ENCODE data around the gene NVL.
"Not testable (repeated sequence)": the region's sequence is repeated elsewhere in the genome, so short reads cannot be mapped to it uniquely, and the experiment has no call there.

The NVL gene

DNA sequence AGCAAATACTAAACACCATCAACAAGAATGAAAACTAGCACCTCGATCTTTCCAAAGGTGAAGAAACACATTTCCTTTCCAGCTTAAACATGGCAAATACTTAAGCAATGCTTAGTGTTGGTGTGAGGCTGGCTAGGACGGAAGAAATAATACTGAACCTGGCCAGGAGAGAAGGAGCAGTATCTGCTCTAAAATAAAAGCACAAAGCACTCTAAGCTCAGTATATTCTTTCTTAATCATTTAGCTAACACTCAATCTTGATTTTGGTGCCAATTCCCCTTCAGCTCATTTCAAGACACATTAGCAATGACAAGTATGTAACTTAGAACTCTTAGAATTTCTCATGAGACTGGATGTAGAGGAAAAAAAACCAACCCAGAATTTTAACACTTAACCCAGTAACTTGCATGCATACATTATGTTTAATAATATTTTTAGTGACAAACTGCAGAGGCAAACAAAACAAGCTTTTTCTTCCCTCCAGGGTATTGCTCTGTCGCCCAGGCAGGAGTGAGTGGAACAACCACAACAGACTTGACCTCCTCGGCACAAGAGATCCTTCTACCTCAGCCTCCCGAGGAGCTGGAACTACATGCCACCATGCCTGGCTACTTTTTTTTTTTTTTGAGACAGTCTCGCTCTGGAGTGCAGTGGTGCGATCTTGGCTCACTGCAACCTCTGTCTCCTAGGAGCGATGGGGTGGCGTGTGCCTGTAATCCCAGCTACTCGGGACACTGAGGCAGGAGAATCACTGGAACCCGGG is 92.7 kb downstream of the NVL start:
- no peak for DNase-seq (ENCODE audit: low spot score)

DNA sequence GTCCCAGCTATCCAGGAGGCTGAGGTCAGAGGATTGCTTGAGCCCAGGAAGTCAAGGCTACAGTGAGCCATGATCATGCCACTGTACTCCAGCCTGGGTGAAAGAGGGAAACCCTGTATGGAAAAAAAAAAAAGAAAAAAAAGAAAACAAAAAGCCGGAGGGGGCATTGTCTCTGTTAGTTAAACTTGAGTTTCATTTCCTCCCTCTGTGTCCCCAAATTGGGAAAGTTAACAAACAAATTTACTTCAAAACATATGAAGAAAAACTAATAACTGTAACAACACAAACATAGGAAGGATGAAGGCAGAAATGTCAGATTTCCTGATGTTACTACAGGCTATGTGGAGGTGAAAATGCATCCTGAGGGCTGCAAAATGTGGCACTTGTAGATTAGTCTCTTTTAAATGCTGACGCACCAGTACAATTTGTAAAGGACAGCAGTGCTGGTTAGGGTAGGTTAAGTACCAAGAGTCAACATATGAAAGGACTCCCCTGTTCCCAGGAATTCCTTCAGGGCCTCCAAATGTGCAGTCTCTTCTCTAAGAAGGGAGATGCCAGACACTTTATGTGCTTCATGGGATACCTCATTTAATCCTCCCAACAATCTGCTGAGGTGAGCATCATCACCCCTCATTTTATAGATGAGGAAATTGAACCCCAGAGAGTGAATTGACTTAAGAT is 94.0 kb downstream of the NVL start:
- DNase-seq (ENCODE audit: low spot score): no peak

DNA sequence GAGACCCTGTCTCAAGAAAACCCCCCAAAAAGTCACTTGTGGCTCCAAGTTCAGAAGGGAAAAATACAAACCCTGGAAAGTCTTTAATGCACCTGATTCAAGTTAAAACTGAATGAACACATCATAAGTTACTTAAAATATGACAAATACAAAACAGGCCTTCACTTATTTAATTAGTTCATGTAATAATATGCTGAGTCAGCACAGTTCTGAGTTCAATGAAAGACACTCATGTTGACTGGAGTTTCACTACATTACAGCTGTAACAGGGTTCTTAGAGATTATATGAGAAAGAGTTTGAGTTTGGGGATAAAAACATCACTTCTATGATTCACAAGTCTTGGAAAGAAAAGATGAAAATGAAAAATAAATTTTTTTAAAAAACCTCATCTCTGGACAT is 96.0 kb downstream of the NVL start:
- DNase-seq (ENCODE audit: low spot score): no peak

DNA sequence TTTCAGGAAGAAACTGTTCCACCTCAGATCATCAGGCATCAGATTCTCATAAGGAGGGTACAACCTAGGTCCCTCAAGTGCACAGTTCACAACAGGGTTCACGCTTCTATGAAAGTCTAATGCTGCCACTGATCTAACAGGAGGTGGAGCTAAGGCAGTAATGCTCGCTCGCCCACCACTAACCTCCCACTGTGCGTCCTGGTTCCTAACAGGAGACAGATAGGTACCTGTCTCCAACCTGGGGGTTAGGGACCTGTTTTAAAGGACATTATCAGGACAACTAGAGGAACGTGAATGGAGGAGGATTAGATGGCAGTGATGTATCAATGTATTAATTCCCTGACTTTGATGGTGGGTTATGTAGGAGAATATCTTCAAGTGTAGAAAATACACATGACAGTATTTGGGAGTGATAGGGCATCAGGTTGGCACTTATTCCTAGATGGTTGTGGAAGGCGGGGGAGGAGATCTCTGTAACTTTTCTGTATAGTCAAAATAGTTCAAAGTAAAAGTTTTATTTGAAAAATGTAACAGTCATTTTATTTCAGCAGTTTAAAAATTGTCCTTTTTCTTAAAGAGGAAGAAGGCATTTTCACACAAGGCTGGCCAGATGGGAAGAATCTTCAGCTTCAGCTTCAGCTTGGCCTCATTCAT is 103.0 kb downstream of the NVL start:
- no peak for DNase-seq (ENCODE audit: low spot score)

GRCh38 chr1:224223819-224224714 is 105.9 kb downstream of the NVL start:
- DNase-seq (ENCODE audit: low spot score): peak; percentile 21

GRCh38 chr1:224219612-224220059 is 110.3 kb downstream of the NVL start:
- no peak for DNase-seq (ENCODE audit: low spot score)

DNA sequence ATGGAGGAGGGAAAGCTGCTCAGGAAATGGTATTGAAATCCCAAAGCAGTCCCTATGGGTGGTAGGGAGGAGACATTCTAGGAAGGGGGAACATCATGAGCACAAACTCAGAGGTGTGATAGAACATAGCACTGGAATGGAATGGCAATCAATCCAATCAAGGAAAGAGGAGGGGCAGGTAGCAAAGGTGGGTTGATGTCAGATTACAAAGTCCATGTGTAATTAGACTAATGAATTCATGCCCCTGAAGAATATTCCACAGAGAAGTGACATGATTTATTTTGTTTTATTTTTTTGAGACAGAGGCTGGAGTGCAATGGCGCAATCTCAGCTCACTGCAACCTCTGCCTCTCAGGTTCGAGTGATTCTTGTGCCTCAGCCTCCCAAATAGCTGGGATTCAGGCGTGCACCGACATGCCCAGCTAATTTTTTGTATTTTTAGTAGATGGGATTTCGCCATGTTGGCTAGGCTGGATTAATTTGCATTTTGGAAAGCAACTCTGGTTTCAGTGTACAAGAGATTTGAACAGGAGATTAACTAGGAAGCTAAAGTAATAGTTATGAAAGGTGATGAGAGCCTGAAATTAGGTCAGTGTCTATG is 110.9 kb downstream of the NVL start:
- no peak for DNase-seq (ENCODE audit: low spot score)

GRCh38 chr1:224217655-224218623 is 112.0 kb downstream of the NVL start:
- no peak for DNase-seq (ENCODE audit: low spot score)

GRCh38 chr1:224216382-224216781 is 113.6 kb downstream of the NVL start:
- no peak for DNase-seq (ENCODE audit: low spot score)

DNA sequence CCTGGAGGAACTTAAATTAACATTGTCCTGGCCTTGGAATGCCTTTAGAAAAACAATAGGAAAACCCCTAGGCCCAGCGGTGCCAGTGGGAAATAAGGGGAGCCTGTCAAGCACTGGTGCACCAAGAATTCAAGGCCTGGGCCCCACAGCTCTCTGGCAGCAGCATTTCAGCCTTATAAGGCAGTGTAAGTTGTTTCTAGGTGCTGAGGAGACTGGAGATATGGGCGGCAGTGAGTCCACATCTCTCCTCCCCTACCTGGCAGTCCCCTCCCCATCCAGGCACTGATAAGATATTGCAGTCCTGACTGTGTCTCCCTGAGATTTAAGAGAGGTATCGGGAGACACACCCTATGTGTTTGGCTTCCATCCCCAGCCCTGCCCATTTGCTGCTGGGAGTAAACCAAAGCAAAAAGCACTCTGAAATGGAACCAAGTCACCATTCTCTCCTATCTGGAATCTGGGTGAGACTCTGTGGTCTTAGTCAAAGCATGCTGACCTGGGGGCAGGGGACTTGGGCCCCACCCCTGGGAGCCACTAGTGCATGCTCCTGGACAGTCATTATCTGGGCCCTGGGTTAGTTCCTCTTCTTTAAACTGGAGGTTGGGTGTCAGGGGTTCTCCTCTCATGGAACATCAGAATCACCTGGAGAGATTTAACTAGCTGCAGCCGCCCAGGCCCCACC is 116.4 kb downstream of the NVL start:
- DNase-seq (ENCODE audit: low spot score): no peak

GRCh38 chr1:224212618-224213061 is 117.3 kb downstream of the NVL start:
- no peak for DNase-seq (ENCODE audit: low spot score)

DNA sequence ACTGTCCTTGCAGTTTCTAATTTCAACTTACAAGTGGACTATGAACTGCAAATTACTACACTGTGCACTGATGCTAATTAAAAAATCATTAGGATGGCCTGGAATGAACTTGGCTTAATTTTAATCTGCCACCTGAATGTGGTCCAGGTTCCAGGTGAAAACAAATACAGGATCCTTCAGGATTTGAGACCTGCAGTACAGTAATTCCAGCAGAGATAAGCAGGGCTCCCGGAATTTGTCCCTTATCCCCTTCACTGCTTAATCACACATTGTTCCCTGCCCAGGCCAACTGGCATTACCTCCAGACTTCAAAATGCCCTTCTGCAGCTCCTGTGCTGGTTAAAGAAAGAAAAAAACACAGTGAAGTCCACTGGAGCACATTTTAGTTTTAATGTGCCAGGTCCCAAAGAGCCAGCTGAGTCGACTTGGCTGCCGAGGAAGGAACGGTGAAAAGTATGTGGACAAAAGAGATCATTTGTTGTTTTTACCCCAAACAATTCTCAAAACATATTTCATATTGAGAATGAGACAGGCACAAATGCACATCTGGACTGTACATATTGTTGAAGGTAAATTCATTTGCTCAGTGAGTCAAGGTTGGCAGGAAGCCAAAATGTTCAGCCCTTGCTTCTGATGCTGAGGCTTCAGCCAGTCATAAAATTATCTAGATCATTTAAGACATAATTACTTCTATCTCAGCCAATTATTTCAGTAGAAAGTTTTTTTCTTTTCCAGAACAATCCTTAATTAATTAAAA is 118.6 kb downstream of the NVL start:
- DNase-seq (ENCODE audit: low spot score): peak; percentile 42

GRCh38 chr1:224205931-224206538 is 123.9 kb downstream of the NVL start:
- not testable (repeated sequence) for DNase-seq (ENCODE audit: low spot score)

DNA sequence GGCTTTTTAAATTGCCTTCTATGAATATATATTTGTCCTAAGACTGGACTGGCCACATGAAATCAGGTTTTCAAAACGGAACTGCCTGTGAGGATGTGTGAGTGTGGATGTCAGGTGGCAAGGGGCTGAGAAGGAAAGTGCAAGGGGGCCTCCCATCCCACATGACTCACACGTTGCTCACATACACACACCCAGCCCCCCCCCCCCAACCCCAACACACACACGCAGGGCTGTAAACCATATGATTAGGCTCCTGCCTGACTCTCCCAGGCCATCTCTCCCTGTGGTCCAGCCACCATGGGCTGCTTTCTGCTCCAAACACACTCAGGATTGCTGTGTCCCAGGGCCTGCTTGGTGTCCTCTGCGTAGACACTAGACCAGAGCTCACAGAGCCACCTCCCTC is 124.5 kb downstream of the NVL start:
- DNase-seq (ENCODE audit: low spot score): peak; percentile 33

- DNase-seq (ENCODE audit: low spot score): peak; percentile 45
Observed at GRCh38 chr1:224203243-224204016, 126.5 kb downstream of the NVL start.

- DNase-seq (ENCODE audit: low spot score): no peak
Observed at GRCh38 chr1:224201853-224202252, 128.1 kb downstream of the NVL start.

- no peak for DNase-seq (ENCODE audit: low spot score)
Observed at GRCh38 chr1:224201383-224201782, 128.6 kb downstream of the NVL start.
